GM21576 (cell line): ENCODE data around the gene SLC25A1.
A peak's percentile ranks its signal among the peaks of the same experiment; 100 is the strongest.

Experiments used
- ATAC-seq: cut with Tn5 transposase; IDR thresholded peaks from one replicate; pipeline ENCODE4 v1.9.1; 2021; ENCODE audit warnings: mild to moderate bottlenecking, moderate library complexity; ENCODE audit not compliant: unreplicated experiment

Gene SLC25A1

DNA sequence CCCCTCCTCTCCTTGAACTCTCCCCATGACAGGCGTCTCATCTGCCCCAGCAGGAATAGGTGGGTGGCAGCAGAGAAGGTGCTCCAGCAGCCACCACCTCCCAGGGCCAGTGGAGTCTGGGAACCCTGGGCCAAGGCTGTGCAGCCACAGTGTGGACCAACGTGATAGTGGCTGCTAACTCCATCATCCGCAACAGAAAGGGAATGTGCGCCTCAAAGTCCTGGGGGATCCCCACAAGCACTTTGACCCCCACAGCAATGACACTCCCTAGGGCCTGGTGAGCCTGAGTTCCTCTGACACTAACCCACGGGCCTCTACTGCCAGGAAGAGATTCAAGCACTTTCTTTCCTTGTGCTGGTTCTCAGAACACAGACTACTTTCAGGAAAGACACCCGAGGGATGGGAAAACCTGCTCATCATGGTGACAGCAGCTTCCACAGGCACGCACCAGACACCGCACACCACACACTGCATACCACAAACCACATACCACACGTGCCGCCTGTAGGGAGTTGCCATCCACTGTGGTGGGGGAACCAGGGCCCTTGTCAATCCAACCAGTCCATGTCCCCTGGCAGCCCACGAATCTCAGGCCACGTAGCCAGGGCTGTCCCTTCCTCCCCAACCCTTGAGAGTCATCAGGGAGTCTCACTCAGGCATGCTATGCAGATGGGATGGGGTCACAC, 3.4 kb upstream of the SLC25A1 start:
- no peak for ATAC-seq

DNA sequence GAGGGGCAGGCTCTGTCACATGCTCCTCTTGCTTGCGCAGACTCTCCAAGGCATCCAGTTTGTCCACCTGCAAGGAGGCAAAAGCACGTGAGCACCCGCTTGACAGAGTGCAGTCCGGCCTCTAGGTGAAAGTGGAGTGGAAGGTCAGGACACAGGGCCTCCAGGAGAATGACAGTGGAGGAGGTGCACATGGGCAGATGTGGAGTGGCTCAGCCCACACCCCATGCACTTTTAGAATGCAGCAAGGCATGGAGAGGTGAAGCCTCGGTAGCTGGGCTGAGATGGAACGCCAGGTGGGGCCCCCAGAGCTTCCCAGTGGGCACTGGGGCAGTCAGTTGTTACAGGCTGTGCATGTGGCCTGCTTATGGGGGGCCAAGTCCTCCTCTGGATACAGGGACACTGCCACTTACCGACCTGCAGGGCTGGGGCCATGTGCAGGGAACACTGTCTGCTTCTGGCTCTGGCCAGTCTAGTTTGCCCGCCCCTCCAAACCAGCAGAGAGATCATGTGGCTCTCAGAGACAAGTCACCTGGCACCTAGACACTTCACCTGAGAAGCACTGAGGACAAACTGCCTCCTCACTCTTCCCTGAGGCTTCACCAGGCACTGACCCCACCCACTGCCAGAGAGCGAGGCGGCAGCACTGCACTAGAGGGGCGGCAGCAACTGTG, 2.3 kb upstream of the SLC25A1 start:
- ATAC-seq = no peak

DNA sequence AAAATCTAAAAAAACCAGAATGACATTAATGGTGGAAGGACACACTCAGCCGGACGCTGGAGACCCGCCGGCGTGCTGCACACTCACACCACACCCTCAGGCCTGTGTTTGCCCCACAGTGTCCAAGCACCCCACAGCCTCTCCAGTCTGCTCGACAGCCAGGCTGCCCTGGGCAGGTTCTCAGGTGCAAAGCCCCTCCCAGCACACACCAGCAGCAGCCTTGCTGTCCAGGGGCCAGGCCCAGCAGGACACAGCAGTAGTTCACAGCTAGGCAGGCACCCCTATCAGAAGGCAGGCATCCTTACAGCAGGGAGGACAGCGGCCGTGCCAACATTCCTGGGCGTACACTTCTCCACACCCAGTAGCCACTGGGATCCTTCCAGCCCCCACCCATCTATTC, 1.7 kb upstream of the SLC25A1 start:
- ATAC-seq = no peak

DNA sequence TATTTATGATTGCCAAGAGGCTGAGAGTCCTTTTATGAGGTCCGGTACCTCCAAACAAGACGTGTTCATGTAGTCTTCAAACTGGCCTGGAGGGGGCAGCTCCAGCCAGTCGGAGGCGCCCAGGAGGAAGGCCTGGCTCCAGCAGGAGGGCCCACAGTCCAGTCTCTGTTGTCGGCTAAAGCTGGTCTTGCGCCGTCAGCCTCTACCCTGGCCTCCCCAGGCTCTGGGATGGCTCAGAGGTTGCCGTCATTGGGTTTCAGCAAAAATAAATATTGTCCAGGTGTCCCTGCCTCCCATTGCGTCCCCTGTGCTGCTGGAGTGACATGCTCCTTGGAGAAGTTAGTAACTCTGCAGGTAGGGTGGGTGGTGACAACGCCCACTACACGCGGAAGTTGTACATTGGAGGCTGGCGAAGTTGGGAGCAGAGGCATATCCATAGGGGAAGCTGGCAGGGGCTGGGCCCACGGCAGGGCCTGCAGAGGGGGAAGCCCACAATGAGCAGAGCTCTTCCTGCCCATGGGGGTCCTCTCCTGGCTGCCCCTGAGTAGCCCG, 1.0 kb upstream of the SLC25A1 start:
- ATAC-seq = no peak

DNA sequence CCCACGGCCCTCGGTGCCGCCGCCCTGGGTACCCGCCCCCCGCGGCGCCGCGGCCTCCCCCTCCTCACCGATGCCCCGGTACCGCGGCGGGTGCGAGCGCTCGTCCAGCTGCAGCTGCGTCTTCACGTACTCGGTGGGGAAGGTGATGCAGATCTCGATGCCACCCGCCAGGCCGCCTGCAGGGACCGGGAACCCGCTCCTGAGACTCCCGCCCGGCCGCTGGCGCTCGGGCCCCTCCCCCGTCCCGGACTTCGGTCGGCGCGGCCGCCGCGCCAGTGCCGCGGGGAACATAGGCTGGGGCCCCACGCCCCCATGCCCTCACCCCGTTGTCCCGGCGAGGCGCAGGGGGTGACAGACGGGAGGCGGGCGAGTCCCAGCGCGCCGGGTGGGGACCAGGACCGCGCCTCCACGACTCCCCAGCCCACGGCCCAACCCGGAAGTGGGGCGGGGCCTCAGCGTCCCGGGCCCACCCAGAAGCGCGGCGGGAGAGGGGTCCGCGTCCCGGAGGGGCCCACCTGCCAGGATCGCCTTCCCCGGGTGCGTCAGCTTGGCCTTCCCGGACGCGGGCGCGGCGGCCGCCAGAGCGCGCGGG, 375 bp downstream of the SLC25A1 start:
- peak; percentile 22 for ATAC-seq

DNA sequence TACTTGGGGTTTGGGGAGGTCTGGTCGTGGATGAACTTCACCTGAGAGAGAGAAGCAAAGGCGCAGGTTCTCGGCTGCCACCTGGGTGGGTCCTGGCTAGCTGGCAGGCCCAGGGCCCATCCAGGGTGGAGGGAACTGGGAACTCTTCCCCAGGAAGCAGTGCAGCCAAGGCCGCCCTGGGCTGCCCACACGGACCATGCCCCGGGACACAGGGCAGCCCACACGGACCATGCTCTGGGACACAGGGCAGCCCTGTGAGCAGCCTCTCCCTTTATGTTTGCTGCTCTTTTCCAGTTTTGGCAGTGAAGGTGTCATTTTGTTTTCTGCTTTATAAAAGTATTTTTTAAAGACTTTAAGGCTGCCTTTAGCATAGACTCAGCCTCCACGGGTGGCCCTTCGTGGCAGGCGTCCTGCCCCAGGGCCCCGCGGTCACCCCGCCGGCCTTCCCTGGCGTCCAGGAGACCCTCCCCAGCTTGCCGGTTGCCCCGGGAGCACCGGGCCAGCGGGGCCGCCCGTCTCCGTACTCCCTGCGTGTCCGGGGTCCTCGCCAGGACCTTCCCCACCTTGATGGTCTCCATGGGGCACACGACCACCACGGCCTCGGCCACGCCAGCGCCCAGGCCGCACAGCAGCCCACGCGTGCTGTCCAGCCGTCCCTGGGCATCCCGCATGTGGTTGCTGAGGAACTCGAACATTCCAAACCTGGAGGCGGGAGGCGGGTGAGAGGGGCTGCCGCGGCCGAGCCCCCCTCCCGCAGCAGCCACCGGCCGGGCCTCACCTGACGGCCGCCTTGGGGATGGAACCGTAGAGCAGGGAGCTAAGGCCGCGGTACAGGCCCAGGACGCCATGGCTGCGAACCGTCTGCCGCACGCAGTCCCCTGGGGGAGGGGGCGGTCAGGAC, 1.1 kb downstream of the SLC25A1 start:
- ATAC-seq = no peak

DNA sequence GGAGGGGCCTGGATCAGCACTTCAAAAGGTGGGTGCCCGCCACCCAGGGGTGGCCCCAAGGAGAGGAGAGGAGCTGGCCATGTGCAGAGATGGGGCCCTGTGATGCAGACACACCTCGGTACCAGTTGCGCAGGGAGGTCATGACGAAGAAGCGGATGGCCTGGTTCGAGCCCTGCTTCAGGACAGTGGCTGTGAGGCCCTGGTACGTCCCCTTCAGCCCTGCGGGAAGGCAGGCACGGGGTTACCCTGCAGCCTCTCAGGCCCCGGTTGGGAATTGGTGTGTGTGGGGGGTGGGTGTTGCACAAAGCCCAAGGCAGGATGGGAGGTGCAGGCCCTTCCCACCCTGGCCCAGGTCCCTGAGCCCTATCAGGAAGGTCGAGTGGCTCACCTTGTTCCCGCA, 1.8 kb downstream of the SLC25A1 start:
- no peak for ATAC-seq

DNA sequence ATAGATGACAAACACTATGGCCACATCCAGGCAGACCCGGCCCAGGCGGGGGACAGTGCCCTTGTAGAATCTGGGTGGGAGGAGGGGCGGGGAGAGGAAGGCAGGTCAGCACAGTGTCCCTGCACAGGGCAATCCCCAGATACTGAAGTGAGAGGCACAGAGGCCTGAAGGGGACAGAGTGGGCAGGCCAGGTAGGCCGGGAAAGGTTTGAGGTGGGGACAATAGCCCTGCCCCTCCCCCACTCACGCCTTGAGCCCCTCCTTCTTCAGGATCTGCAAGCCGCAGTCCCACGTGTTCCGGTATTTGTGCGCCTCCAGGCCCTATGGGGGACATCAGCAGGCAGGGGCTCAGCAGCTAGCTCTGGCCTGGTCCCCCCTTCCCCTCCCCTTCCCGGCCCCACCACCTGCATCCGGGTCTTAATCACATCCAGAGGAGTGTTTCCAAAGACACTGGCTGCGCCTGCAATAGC, 2.3 kb downstream of the SLC25A1 start:
- no peak for ATAC-seq

DNA sequence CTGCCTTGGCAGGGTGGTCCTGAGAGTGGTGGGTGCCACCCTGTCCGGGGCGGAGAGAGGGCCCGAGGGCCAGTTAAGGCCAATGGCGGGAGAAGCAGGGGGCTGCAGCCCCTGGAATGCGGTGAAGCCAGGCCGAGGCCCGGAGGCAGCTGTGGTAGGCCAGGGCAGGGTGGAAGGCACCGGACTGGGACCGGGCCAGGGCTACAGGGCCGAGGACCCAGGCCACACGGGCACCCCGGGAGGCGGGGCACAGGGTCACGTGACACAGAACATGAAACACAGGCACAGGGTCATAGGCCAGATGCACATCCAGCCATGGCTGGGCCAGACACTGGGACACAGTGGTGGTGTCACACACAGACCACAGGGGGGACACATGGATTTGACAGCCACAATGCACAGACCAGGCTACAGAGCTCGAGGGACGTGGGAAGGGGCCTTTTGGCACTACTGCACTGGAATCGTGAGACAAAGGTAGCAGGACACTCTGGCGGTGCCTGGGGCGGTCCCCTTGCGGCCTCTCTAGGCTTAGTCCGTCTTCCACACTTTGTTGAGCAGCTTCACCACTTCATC, 2.8 kb downstream of the SLC25A1 start:
- ATAC-seq = no peak

DNA sequence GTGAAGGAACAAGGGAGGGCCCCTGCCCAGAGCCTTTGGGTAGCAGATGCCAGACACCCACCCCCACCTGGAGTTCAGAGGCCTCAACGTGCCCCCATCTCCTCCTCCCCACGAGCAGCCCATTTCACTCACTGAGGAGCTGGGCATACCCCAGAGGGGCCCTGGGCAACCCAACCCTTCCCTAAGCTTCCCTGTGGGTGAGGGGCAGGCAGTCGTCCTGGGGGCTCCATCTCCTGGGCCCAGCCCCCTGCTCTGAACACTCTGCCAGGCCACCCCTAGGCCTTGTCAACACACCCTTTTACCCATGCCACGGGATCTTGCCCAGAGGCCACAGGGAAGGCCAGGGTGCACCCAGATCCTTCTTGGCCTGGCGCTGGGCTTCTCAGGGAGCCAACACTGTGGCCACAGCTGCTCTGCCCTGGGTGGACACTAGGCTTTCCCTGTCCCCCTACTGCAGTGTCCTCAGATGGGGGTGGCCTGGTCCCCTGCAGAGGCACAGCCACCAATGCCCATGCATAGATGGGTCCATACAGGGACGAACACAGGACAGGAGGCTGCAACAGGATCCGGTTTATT, 3.4 kb downstream of the SLC25A1 start:
- no peak for ATAC-seq

DNA sequence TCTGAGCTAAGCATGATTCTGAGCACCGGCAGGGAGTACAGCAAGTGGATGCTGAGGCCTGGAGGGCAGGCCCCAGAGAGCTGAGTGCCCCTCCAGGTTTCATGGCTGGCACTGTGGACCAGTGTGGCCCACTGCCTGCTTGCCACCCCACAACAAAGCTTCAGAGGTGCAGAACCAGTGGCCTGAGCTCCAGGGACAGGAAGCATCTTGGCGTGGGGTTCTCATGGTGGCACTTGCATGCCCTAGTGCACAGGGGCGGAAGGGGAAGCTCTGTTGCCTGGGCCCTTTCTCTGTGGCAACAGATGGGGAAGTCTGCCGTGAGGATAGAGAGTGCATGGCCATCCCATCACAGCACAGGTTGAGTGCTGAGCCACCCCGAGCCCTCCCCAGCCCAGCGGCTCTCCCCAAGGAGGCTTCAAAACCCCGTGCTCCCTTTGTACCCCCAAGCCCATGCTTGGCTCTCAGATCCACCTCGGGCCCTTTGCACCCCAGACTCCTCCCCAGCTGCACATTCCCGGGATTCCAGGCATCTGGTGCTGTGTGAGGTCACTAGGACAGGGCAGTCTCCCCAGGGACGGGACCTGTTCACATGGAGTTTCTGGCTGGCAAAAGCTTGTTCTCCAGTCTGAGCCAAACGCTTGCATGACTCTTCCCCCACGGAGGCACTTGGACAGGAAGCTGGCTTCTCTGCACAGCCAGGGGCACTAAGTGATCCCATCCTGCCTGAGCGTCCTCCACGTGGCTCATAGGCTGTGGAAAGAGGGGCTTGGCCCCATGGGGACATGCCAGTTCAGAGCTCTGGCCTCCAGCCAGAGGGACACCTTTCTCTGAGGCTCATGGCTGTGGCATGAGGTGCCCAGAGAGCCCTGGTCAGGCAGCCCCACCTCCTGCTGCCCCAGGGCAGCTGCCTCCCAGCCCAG, 4.2 kb downstream of the SLC25A1 start:
- no peak for ATAC-seq

DNA sequence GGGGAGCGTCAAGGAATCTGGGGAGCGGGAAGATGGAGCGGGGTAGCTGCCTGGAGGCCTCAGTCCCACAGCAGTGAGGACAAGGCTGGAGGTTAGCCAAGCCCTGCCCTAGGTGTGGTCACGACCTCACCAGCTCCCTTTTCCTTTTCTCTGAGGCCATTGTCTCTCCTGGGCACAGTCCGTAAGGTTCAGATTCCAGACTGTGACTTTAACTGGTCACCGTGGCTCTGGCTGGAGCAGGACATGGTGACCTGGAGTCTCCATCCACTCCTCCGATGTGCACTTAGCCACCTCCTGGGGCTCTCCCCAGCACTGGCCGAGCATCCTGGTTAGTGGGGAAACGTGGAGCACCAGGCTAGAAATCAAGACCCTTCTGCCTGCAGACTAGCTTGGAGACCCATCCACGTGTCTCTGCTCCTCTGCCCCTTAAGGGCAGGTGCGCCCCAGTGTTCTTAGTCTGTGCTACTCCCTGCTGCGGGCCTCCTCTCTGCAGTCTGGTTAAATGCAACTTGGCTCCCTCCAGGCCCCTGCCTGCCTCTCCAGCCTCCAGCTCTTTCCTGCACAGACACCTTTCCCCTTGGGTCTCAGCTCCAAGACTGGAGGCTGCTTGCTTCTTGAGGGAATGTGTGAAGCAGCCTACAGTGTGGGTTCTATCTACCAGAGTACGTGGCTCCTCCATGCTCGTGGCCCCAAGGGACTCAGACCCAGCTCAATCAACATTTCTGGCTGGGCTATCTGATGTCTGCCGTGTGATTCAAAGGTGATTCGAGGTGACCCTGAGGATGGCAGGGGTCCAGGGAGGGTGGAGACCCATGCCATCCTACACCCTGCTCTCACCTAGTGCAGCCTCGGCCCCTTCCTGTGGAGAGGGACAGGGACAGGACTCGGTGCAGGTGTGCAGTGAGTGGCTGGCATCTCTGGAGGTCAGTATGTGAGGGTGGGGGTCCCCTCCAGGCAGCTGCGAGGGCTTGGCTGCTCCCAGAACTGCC, 5.2 kb downstream of the SLC25A1 start:
- no peak for ATAC-seq

DNA sequence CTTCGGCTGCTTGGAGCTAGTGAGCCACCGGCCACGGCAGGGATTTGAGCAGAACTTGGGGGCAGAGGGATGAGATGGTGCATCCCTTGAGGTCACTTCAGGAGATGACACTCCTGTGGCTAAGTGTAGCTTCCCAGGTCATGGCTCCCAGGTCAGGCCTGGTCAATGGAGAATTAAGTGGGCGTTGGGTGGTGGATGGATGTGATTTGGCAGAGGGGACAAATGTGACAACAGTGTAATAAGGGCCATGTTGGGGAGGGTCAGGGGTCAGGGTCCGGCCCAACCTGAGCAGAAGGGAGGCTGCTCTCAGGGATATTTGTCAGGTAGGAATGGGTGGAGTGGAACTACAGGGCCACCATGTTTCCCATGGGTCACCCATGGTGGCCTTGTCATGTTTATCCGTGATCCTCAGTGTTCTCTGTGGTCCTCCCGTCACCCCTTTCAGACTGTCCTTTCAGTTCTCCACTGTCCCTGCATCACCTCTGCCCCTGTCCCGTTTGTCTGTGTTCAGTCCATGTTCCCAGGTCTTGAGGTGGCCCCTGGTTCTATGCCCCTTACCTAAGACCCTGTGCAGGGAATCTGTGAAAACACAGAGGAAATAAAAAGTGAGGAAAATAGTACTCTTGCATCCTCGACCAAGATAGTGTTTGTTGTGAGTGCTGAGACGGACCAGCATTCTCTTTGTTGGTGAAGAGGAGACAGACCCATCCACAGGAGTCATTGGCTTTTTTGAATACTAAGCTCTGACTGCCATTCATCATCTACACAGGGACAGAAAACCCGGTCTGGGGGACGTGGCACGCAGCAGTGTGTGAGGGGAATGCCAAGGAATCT, 6.1 kb downstream of the SLC25A1 start:
- no peak for ATAC-seq

DNA sequence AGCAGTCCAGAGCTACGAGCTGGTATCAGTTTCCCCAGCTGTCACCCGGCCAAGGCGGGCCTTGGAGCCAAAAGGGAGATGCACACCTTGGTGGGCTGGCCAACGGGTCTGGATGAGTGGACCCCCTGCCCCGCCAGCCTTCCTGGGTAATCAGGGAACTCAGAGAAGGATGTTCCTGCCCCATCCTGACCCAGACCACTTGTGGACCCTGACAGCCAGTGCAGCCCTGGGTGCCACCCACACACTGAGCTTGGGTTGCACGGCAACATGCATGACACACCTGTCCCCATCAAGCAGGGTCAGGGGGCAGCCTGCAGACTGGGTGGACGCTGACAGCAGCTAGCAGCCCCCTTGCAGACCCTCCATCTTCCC, 8.6 kb downstream of the SLC25A1 start:
- no peak for ATAC-seq

DNA sequence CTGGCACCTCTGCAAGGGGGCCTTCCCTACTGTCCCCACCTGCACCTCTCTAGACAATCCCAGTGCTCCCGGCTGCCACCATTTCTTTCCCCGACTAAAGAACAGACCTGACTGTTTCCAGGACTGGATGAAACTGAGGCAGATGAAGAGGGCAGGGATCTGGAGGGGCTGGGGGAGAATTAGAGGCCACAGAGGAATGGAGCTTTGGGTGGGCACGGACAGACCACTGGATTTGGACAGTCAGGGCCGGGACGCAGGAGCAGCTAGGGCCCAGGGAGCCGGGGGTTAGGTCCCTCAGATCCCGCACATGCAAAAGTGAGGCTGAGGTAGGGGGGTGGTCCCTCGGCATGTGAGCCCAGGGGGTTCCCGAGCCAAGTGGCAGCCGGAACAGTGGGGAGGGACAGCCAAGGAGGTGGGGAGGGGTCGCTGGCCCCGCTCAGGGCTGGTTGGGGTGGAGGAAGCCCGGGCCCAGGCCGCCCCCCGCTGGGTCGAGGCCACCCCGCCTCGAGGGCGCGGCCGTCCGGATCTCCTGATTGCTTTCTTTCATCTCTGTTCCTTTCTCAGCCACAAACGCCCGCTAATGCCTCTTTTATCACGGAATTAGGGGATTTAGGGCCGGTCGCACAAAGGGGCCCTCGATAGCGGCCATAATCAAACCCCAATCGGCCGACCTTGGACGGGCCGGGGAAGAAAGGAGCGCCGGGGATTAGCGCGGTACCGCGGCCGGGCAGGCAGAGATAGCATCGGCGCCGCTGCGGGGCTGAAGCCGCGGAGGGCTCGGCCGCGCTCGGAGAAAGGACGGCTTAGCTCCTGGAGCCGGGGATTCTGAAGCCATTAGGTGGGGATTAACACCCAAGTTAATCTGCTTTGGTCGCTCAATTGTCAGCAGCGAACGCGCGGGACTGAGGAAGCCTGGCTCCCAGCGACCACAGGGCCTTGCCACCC, 9.3 kb downstream of the SLC25A1 start:
- ATAC-seq = no peak
